Measurements from ENCODE around the gene SEPHS1.

The SEPHS1 gene

GRCh38 chr10:13308096-13308495 lies 40.0 kb downstream of the SEPHS1 start:
- Histone ChIP-seq H3K18ac (ENCODE audit: low read depth in 1 of 2, low read length in 2 of 2) (no peak overlapping the region), H3K9me3 (ENCODE audit: control insufficient read depth, low read length) (no peaks in the 10 kb centered on the region), H3K4me1 (ENCODE audit: control insufficient read depth, insufficient read depth, low read depth, low read length) (peaks cover 2% of the 10 kb centered on the region), H4K91ac (ENCODE audit: low read length) (no peak overlapping the region), H3K4me2 (ENCODE audit: low read length, poor library complexity, severe bottlenecking) (no peak overlapping the region), H3K4me3 (ENCODE audit: insufficient read depth in 1 of 2, low read depth in 1 of 2, low read length in 2 of 2) (no peak overlapping the region), H2BK12ac (ENCODE audit: low read length in 2 of 2) (no peak overlapping the region), H3K23ac (ENCODE audit: low read length in 2 of 2) (no peak overlapping the region), H3K27me3 (ENCODE audit: control insufficient read depth in 1 of 2, insufficient read depth in 1 of 2, low read length in 2 of 2) (no peaks in the 10 kb centered on the region), H4K8ac (ENCODE audit: low read length) (no peak overlapping the region), H3K79me1 (replicated peaks; ENCODE audit: low read length, poor library complexity, severe bottlenecking) (no peaks in the 10 kb centered on the region), H2AFZ (ENCODE audit: low read depth, low read length) (no peak overlapping the region), H3K27ac (ENCODE audit: low read length, poor library complexity, severe bottlenecking) (no peak overlapping the region), H3K36me3 (ENCODE audit: control insufficient read depth in 1 of 2, insufficient read depth in 2 of 2, low read depth in 1 of 2, low read length in 2 of 2) (no peaks in the 10 kb centered on the region), H2AK5ac (ENCODE audit: low read length, severe bottlenecking) (no peak overlapping the region), H2BK120ac (ENCODE audit: low read depth, low read length) (no peak overlapping the region), H3K4ac (ENCODE audit: low read depth in 1 of 2, low read length in 2 of 2) (no peak overlapping the region), H3K14ac (ENCODE audit: low read length in 2 of 2) (no peak overlapping the region), H2BK15ac (ENCODE audit: low read depth, poor library complexity, severe bottlenecking) (no peak overlapping the region), H3K9ac (ENCODE audit: low read length) (no peak overlapping the region), H2BK5ac (ENCODE audit: low read depth, low read length, poor library complexity, severe bottlenecking) (no peak overlapping the region)
- no peak for DNase-seq
- WGBS: 98% methylated on average over 5 of the region's 6 CpGs

DNA sequence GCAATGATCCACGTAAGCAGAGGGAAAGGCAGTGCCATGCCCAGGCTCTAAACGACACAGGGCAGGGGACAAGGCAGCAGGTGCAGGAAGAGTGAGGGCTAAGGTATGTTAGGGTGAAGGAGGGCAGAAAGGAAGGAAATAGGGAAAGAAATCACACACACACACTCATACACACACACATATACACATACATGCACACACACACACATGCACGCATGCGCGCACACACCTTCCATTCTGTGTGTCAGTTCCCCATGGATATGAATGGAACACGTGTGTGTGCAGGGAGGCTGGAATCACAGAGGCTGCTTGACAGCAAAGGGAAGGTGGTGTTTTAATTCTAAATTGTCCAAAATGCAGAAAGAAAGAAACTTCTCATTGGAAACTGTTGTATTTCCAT lies 42.0 kb downstream of the SEPHS1 start:
- WGBS: 95% methylated on average over 5 of the region's 6 CpGs
- Histone ChIP-seq H2BK5ac (ENCODE audit: low read depth, low read length, poor library complexity, severe bottlenecking) (no peak overlapping the region), H2BK15ac (ENCODE audit: low read depth, poor library complexity, severe bottlenecking) (no peak overlapping the region), H2AFZ (ENCODE audit: low read depth, low read length) (no peak overlapping the region), H3K9ac (ENCODE audit: low read length) (no peak overlapping the region), H3K14ac (ENCODE audit: low read length in 2 of 2) (no peak overlapping the region), H3K27me3 (ENCODE audit: control insufficient read depth in 1 of 2, insufficient read depth in 1 of 2, low read length in 2 of 2) (no peaks in the 10 kb centered on the region), H2BK12ac (ENCODE audit: low read length in 2 of 2) (no peak overlapping the region), H3K36me3 (ENCODE audit: control insufficient read depth in 1 of 2, insufficient read depth in 2 of 2, low read depth in 1 of 2, low read length in 2 of 2) (no peaks in the 10 kb centered on the region), H3K4ac (ENCODE audit: low read depth in 1 of 2, low read length in 2 of 2) (no peak overlapping the region), H3K9me3 (ENCODE audit: control insufficient read depth, low read length) (no peaks in the 10 kb centered on the region), H2BK120ac (ENCODE audit: low read depth, low read length) (no peak overlapping the region), H3K27ac (ENCODE audit: low read length, poor library complexity, severe bottlenecking) (no peak overlapping the region), H3K4me1 (ENCODE audit: control insufficient read depth, insufficient read depth, low read depth, low read length) (peaks cover 4% of the 10 kb centered on the region), H2AK5ac (ENCODE audit: low read length, severe bottlenecking) (no peak overlapping the region), H3K23ac (ENCODE audit: low read length in 2 of 2) (peak overlapping the region in 1 of 2 experiments; percentile 53), H3K18ac (ENCODE audit: low read depth in 1 of 2, low read length in 2 of 2) (no peak overlapping the region), H3K79me1 (replicated peaks; ENCODE audit: low read length, poor library complexity, severe bottlenecking) (no peaks in the 10 kb centered on the region), H3K4me3 (ENCODE audit: insufficient read depth in 1 of 2, low read depth in 1 of 2, low read length in 2 of 2) (no peak overlapping the region), H3K4me2 (ENCODE audit: low read length, poor library complexity, severe bottlenecking) (no peak overlapping the region), H4K91ac (ENCODE audit: low read length) (no peak overlapping the region), H4K8ac (ENCODE audit: low read length) (no peak overlapping the region)
- DNase-seq: no peak

DNA sequence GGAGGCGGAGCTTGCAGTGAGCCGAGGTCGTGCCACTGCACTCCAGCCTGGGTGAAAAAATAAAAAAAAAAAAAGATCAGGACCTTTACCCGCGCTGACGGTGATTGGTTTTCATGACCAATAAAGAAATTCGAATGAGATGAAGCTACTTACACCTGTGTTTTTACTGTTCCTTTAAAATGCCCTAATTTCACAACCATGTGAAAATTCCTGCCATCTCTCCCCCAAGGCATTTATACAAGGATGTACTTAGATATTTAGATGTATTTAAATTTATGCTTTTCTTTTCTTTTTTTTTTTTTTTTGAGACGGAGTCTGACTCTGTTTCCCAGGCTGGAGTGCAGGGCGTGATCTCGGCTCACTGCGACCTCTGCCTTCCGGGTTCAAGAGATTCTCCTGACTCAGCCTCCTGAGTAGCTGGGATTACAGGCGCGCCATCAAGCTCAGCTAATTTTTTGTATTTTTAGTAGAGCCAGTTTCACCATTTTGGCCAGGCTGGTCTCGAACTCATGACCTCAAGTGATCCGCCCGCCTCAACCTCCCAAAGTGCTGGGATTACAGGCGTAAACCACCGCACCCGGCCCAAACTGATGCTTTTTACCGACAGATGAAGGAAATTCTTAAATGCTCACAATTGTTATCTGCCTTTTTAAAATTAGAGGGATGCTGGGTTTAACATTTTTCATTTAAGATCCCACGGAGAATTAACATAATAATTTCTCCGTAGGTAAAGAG lies 45.1 kb downstream of the SEPHS1 start:
- Histone ChIP-seq H4K91ac (ENCODE audit: low read length) (no peak overlapping the region), H4K8ac (ENCODE audit: low read length) (no peak overlapping the region), H3K4ac (ENCODE audit: low read depth in 1 of 2, low read length in 2 of 2) (no peak overlapping the region), H3K9ac (ENCODE audit: low read length) (peak overlapping the region; percentile 98), H3K9me3 (ENCODE audit: control insufficient read depth, low read length) (no peaks in the 10 kb centered on the region), H3K79me1 (replicated peaks; ENCODE audit: low read length, poor library complexity, severe bottlenecking) (peaks cover 1% of the 10 kb centered on the region), H2BK15ac (ENCODE audit: low read depth, poor library complexity, severe bottlenecking) (no peak overlapping the region), H2BK120ac (ENCODE audit: low read depth, low read length) (no peak overlapping the region), H3K18ac (ENCODE audit: low read depth in 1 of 2, low read length in 2 of 2) (no peak overlapping the region), H2AFZ (ENCODE audit: low read depth, low read length) (no peak overlapping the region), H3K27me3 (ENCODE audit: control insufficient read depth in 1 of 2, insufficient read depth in 1 of 2, low read length in 2 of 2) (no peaks in the 10 kb centered on the region), H3K36me3 (ENCODE audit: control insufficient read depth in 1 of 2, insufficient read depth in 2 of 2, low read depth in 1 of 2, low read length in 2 of 2) (no peaks in the 10 kb centered on the region), H2BK12ac (ENCODE audit: low read length in 2 of 2) (no peak overlapping the region), H3K14ac (ENCODE audit: low read length in 2 of 2) (no peak overlapping the region), H3K4me2 (ENCODE audit: low read length, poor library complexity, severe bottlenecking) (no peak overlapping the region), H3K4me3 (ENCODE audit: insufficient read depth in 1 of 2, low read depth in 1 of 2, low read length in 2 of 2) (peak overlapping the region in 1 of 2 experiments; percentile 90), H3K4me1 (ENCODE audit: control insufficient read depth, insufficient read depth, low read depth, low read length) (peaks cover 8% of the 10 kb centered on the region), H3K23ac (ENCODE audit: low read length in 2 of 2) (no peak overlapping the region), H3K27ac (ENCODE audit: low read length, poor library complexity, severe bottlenecking) (no peak overlapping the region), H2BK5ac (ENCODE audit: low read depth, low read length, poor library complexity, severe bottlenecking) (no peak overlapping the region), H2AK5ac (ENCODE audit: low read length, severe bottlenecking) (no peak overlapping the region)
- no peak for DNase-seq
- WGBS: 85% methylated on average over 23 of the region's 23 CpGs

GRCh38 chr10:13299437-13300287 lies 48.4 kb downstream of the SEPHS1 start, which contains the start of gene PHYH:
TSS of gene PHYH (minus strand) at chr10:13300064. CDS start at chr10:13300042, 22 bp downstream.
- H3K18ac ChIP-seq (ENCODE audit: low read depth in 1 of 2, low read length in 2 of 2): peak within 1 kb of the TSS; percentile 90 to 95
- peak within 1 kb of the TSS; percentile 94 for H2BK15ac ChIP-seq (ENCODE audit: low read depth, poor library complexity, severe bottlenecking)
- peak within 1 kb of the TSS; percentile 99 for H3K9ac ChIP-seq (ENCODE audit: low read length)
- 1% methylated on average over 66 of the region's 88 CpGs for WGBS
- peaks cover 0 to 8% of the 10 kb centered on the region in 2 experiments for H3K36me3 ChIP-seq (ENCODE audit: control insufficient read depth in 1 of 2, insufficient read depth in 2 of 2, low read depth in 1 of 2, low read length in 2 of 2)
- H2BK12ac ChIP-seq (ENCODE audit: low read length in 2 of 2): peak within 1 kb of the TSS; percentile 56 to 66
- H3K4me1 ChIP-seq (ENCODE audit: control insufficient read depth, insufficient read depth, low read depth, low read length): peaks cover 15% of the 10 kb centered on the region
- H2BK5ac ChIP-seq (ENCODE audit: low read depth, low read length, poor library complexity, severe bottlenecking): no peak within 1 kb of the TSS
- peak within 1 kb of the TSS; percentile 89 for H2BK120ac ChIP-seq (ENCODE audit: low read depth, low read length)
- H3K27me3 ChIP-seq (ENCODE audit: control insufficient read depth in 1 of 2, insufficient read depth in 1 of 2, low read length in 2 of 2): no peaks in the 10 kb centered on the region
- H3K27ac ChIP-seq (ENCODE audit: low read length, poor library complexity, severe bottlenecking): peak within 1 kb of the TSS; percentile 25
- H2AFZ ChIP-seq (ENCODE audit: low read depth, low read length): peak within 1 kb of the TSS; percentile 66
- H3K79me1 ChIP-seq (replicated peaks; ENCODE audit: low read length, poor library complexity, severe bottlenecking): peaks cover 1% of the 10 kb centered on the region
- peak within 1 kb of the TSS; percentile 77 to 91 for H3K4me3 ChIP-seq (ENCODE audit: insufficient read depth in 1 of 2, low read depth in 1 of 2, low read length in 2 of 2)
- H3K4me2 ChIP-seq (ENCODE audit: low read length, poor library complexity, severe bottlenecking): peak within 1 kb of the TSS; percentile 99
- peak within 1 kb of the TSS in 1 of 2 experiments; percentile 47 for H3K23ac ChIP-seq (ENCODE audit: low read length in 2 of 2)
- H3K4ac ChIP-seq (ENCODE audit: low read depth in 1 of 2, low read length in 2 of 2): peak within 1 kb of the TSS; percentile 42 to 91
- H4K8ac ChIP-seq (ENCODE audit: low read length): peak within 1 kb of the TSS; percentile 94
- no peaks in the 10 kb centered on the region for H3K9me3 ChIP-seq (ENCODE audit: control insufficient read depth, low read length)
- DNase-seq: peak; percentile 88
- peak within 1 kb of the TSS in 1 of 2 experiments; percentile 79 for H3K14ac ChIP-seq (ENCODE audit: low read length in 2 of 2)
- H2AK5ac ChIP-seq (ENCODE audit: low read length, severe bottlenecking): no peak within 1 kb of the TSS
- peak within 1 kb of the TSS; percentile 94 for H4K91ac ChIP-seq (ENCODE audit: low read length)

All from mesenchymal stem cell (in vitro differentiated cells and primary cell).